Measurements from ENCODE around the gene PFDN5. TPM values are rescaled to one million over a fixed set of nuclear protein-coding genes. Genes with fewer than 3 reads are reported as not detected.

PFDN5 gene
- total RNA-seq, 4 donors from 2014 or later = 518 to 673 (median 591) TPM

DNA sequence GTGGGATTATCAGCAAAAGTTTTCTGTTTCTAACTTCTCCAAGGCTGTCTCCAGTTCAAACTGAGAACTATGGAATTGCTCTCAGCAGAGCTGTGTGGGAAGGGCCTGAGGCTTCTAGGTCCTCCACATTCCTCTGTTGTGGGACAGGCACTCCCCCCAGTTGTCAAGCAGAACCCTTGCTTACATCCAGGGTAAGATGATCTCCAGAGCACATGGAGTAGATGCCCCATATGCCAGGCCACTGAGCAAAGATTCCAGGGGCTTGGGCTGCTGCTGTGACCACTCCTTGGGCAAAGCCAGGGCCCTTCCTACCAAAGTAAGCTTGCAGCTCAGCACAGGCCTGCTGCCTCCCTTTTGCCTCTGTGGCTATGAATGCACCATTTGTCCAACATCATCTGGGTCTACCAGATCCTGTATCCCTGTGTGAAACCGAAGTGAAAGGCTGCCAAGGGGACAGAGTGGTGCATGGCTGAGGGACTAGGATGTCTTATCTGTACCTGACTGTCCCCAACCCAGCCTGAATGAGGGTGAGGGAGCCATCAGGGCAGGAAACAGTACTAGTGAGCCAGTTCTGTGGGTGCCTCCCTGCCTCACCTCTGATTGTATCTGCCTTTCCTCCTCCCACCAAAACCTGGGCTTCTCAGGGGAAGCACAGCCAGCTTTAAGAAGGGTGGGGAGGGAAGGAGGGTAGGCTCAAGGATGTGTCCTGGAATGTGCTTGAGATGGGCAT is 40.4 kb upstream of the PFDN5 start:
- WGBS, 2 donors = 69% methylated on average over 1 of the region's 1 CpG; no CpG with 5 or more reads in 1 of the 2 donors
- Histone ChIP-seq H3K4me1 (peaks cover 0 to 30% (median 19%) of the 10 kb centered on the region in 4 donors), H3K27ac (no peak overlapping the region), H3K27me3 (no peaks in the 10 kb centered on the region), H3K9me3 (no peaks in the 10 kb centered on the region), H3K36me3 (peaks cover 0 to 35% (median 0%) of the 10 kb centered on the region in 3 donors), H3K4me3 (no peak overlapping the region)
- no peak for TF ChIP-seq EP300 (IDR thresholded peaks at IDR 0.05)
- TF ChIP-seq, protein P1, sequence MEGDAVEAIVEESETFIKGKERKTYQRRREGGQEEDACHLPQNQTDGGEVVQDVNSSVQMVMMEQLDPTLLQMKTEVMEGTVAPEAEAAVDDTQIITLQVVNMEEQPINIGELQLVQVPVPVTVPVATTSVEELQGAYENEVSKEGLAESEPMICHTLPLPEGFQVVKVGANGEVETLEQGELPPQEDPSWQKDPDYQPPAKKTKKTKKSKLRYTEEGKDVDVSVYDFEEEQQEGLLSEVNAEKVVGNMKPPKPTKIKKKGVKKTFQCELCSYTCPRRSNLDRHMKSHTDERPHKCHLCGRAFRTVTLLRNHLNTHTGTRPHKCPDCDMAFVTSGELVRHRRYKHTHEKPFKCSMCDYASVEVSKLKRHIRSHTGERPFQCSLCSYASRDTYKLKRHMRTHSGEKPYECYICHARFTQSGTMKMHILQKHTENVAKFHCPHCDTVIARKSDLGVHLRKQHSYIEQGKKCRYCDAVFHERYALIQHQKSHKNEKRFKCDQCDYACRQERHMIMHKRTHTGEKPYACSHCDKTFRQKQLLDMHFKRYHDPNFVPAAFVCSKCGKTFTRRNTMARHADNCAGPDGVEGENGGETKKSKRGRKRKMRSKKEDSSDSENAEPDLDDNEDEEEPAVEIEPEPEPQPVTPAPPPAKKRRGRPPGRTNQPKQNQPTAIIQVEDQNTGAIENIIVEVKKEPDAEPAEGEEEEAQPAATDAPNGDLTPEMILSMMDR (IDR thresholded peaks at IDR 0.05) = no peak
- TF ChIP-seq POLR2A (IDR thresholded peaks at IDR 0.05) = no peak
- DNase-seq (ENCODE audit: low spot score in 2 of 2) = no peak

DNA sequence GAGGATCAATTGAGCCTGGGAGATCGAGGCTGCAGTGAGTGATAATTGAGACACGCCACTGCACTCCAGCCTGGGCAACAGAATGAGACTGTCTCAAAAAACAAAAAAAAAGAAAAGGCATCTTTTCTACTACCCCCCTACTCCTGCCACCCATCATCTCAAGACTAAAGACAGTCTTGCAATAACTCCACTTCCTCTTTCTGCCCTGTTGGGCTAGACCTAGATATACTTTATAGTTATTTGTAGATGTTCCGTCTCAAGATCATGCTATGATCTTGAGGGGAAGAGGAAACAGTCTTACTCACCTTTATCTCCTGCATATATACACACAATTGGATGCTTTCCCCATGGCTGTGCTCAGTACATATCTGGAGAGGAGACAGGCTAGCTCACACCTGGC is 39.3 kb upstream of the PFDN5 start:
- H3K27ac ChIP-seq = no peak overlapping the region
- H3K4me1 ChIP-seq = peaks cover 0 to 25% (median 15%) of the 10 kb centered on the region in 4 donors
- no peaks in the 10 kb centered on the region for H3K27me3 ChIP-seq
- no peaks in the 10 kb centered on the region for H3K9me3 ChIP-seq
- TF ChIP-seq POLR2A (IDR thresholded peaks at IDR 0.05) (no peak), EP300 (IDR thresholded peaks at IDR 0.05) (no peak)
- TF ChIP-seq, protein P1 (IDR thresholded peaks at IDR 0.05) = no peak
- 72 to 79% methylated on average over 3 of the region's 3 CpGs for WGBS, 2 donors
- H3K4me3 ChIP-seq = no peak overlapping the region
- peaks cover 0 to 35% (median 0%) of the 10 kb centered on the region in 3 donors for H3K36me3 ChIP-seq
- no peak for DNase-seq (ENCODE audit: low spot score in 2 of 2)

DNA sequence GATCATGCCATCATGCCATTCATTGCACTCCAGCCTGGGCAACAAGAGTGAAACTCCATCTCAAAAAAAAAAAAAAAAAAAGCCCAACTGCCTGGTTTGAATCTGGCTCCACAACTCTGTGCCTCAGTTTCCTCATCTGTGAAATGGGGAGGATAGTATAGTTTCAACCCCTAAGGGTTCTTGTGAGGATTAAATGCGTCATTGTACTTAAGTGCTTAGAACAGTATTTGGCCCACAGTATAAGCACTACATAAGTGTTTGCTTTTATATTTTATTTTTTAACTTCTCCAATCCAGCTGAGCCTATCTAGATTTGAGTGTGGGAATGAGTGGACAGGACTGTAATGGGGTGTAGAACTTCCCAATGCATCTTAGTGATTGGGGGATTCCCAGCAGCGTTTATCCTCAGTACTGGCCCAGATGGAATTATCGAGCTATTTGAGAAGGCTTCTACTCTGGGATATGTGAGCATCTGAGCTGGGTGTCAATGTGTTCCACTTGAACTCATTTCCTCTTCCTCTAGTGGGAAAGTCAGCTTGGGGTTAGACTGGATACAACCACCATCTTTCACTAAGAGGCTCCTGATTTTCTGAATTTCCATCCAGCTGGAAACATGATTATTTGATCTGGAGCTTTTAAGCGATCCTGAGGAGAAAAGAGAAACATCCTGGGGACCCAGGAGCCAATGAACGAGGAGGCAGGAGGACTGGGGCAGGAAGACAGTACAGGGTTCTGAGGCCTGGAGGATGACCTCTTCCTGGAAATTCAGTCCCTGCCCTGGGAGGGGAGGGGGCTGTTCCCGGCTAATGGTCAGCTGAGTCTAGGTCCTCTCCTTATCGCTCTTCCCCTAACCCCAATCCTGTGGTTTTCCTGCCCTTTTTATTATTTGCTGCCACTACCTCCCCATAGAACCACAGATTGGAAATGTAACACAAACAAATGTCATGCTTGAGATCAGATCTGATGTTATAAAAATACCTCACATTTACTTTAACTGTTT is 36.5 kb upstream of the PFDN5 start:
- Histone ChIP-seq H3K27ac (peak overlapping the region in 1 of 4 donors; percentile 43), H3K9me3 (no peaks in the 10 kb centered on the region), H3K36me3 (peaks cover 0 to 25% (median 0%) of the 10 kb centered on the region in 3 donors), H3K4me3 (no peak overlapping the region), H3K27me3 (no peaks in the 10 kb centered on the region), H3K4me1 (peaks cover 0 to 5% (median under 1%) of the 10 kb centered on the region in 4 donors)
- TF ChIP-seq, protein P1 (IDR thresholded peaks at IDR 0.05) = no peak
- TF ChIP-seq POLR2A (IDR thresholded peaks at IDR 0.05) (no peak), EP300 (IDR thresholded peaks at IDR 0.05) (no peak)
- 43 to 46% methylated on average over 7 of the region's 7 CpGs for WGBS, 2 donors
- no peak for DNase-seq (ENCODE audit: low spot score in 2 of 2)

DNA sequence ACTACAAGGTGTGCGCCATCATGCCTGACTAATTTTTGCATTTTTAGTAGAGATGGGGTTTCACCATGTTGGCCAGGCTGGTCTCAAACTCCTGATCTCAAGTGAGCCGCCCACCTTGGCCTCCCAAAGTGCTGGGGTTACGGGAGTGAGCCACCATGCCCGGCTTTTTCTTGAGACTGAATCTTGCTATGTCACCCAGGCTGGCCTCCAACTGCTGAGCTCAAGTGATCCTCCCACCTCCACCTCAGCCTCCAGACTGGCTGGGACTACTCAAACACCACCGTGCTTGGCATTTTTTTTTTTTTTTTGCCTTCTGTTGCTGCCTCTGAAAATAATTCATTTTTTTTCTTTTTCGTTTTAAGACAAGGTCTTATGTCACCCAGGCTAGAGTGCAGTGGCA is 35.5 kb upstream of the PFDN5 start:
- Histone ChIP-seq H3K9me3 (no peaks in the 10 kb centered on the region), H3K4me1 (no peaks in the 10 kb centered on the region), H3K36me3 (peaks cover 0 to 15% (median 0%) of the 10 kb centered on the region in 3 donors), H3K27me3 (no peaks in the 10 kb centered on the region), H3K4me3 (no peak overlapping the region), H3K27ac (no peak overlapping the region)
- WGBS, 2 donors = 87% methylated on average over 6 of the region's 6 CpGs
- TF ChIP-seq, protein P1 (IDR thresholded peaks at IDR 0.05) = no peak
- TF ChIP-seq EP300 (IDR thresholded peaks at IDR 0.05) (no peak), POLR2A (IDR thresholded peaks at IDR 0.05) (no peak)
- no peak for DNase-seq (ENCODE audit: low spot score in 2 of 2)

Data from tibial nerve (tissue), 4 donors.